K562 (cell line): ENCODE measurements around the gene ARFGEF3. TPM values are rescaled to one million over a fixed set of nuclear protein-coding genes. Genes with fewer than 3 reads are reported as not detected.

Experiments used
- ETV5 ChIP-seq: sonication (generic); formaldehyde crosslinking; IDR thresholded peaks from 2 replicates; pipeline ENCODE4 v1.4.0; 2020; ENCODE audit warnings: low read depth, mild to moderate bottlenecking, missing genetic modification reagents
- PHF8 ChIP-seq: fragments of 200-600 bp; sonication (generic); IDR thresholded peaks from 2 replicates; pipeline ENCODE4 v1.6.1; 2012; ENCODE audit warnings: mixed run types, mild to moderate bottlenecking, inconsistent platforms, low read length, moderate library complexity, borderline replicate concordance
- ZC3H11A ChIP-seq: IDR thresholded peaks from 2 replicates; pipeline ENCODE4 v1.6.1; 2012; ENCODE audit warnings: low read depth, low read length, improper control_type of control experiment
- ZNF407 ChIP-seq: fragments of 450-650 bp; IDR thresholded peaks from 2 replicates; pipeline ENCODE4 v1.6.1; 2016; ENCODE audit warnings: low read depth
- polyA plus RNA-seq, 8 experiments: library from polyadenylated mRNA; depleted of rRNA in 4 of 8; stranded (reverse) in 5 of 8; unstranded in 3 of 8; fragments of >200 nt; fragmentation: Nextera tagmentation in 2 of 8; fragmentation: Illumina TruSeq in 1 of 8; extraction: Ambion mirVana in 2 of 8; extraction: Trizol in 1 of 8; gene quantifications; 2 replicates each; pipeline versions ENCODE4 v1.2.1 to v1.2.3, GENCODE V29; 2011 to 2014; ENCODE audit warnings: inconsistent platforms in 1 of 8, missing spikeins in 1 of 8
- total RNA-seq, 7 experiments: library from RNA; depleted of rRNA in 6 of 7; stranded (reverse); fragments of >200 nt in 6 of 7; fragmentation: Illumina TruSeq in 2 of 7; extraction: Trizol in 2 of 7; gene quantifications; 2 replicates each; pipeline versions ENCODE4 v1.2.1 to v1.2.3, GENCODE V29; 2011 to 2021; ENCODE audit warnings: low replicate concordance in 1 of 7
- TF ChIP-seq, protein P1 (sequence below): IDR thresholded peaks from 2 replicates; pipeline ENCODE4 v1.6.1; 2011; ENCODE audit warnings: borderline replicate concordance, low read depth, mild to moderate bottlenecking, moderate library complexity, low read length; ENCODE audit not compliant: insufficient read depth, poor library complexity, severe bottlenecking

Gene ARFGEF3
- total and polyA plus RNA-seq, 9 of the 15 experiments (the other 6 are each of a cell fraction or from before 2014, with no cell fraction given): under 0.01 to 0.02 TPM; not detected in 7

GRCh38 chr6:138230221-138230620, 68.5 kb downstream of the ARFGEF3 start (continued):
- TF ChIP-seq ZNF407: no peak
- no peak for TF ChIP-seq PHF8
- no peak for TF ChIP-seq ZC3H11A
- TF ChIP-seq, protein P1, sequence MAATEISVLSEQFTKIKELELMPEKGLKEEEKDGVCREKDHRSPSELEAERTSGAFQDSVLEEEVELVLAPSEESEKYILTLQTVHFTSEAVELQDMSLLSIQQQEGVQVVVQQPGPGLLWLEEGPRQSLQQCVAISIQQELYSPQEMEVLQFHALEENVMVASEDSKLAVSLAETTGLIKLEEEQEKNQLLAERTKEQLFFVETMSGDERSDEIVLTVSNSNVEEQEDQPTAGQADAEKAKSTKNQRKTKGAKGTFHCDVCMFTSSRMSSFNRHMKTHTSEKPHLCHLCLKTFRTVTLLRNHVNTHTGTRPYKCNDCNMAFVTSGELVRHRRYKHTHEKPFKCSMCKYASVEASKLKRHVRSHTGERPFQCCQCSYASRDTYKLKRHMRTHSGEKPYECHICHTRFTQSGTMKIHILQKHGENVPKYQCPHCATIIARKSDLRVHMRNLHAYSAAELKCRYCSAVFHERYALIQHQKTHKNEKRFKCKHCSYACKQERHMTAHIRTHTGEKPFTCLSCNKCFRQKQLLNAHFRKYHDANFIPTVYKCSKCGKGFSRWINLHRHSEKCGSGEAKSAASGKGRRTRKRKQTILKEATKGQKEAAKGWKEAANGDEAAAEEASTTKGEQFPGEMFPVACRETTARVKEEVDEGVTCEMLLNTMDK: no peak
- TF ChIP-seq ETV5 (CRISPR knock-in tag): no peak
